ENCODE data around the gene NCS1.

NCS1 gene

GRCh38 chr9:130225071-130225470, 52.9 kb downstream of the NCS1 start:
- TF ChIP-seq, protein P1, sequence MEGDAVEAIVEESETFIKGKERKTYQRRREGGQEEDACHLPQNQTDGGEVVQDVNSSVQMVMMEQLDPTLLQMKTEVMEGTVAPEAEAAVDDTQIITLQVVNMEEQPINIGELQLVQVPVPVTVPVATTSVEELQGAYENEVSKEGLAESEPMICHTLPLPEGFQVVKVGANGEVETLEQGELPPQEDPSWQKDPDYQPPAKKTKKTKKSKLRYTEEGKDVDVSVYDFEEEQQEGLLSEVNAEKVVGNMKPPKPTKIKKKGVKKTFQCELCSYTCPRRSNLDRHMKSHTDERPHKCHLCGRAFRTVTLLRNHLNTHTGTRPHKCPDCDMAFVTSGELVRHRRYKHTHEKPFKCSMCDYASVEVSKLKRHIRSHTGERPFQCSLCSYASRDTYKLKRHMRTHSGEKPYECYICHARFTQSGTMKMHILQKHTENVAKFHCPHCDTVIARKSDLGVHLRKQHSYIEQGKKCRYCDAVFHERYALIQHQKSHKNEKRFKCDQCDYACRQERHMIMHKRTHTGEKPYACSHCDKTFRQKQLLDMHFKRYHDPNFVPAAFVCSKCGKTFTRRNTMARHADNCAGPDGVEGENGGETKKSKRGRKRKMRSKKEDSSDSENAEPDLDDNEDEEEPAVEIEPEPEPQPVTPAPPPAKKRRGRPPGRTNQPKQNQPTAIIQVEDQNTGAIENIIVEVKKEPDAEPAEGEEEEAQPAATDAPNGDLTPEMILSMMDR (IDR thresholded peaks at IDR 0.05): no peak

GRCh38 chr9:130225586-130225985, 53.4 kb downstream of the NCS1 start:
- Histone ChIP-seq H3K79me2 (no peaks in the 10 kb centered on the region), H3K9ac (no peak overlapping the region), H3K36me3 (ENCODE audit: control insufficient read depth, insufficient read depth, low read length) (no peaks in the 10 kb centered on the region), H3K27me3 (ENCODE audit: control insufficient read depth, insufficient read depth, low read length) (no peaks in the 10 kb centered on the region), H2AFZ (no peak overlapping the region), H3K4me2 (ENCODE audit: low read length) (no peak overlapping the region), H3K27ac (no peak overlapping the region), H3K4me1 (no peaks in the 10 kb centered on the region), H3K9me3 (ENCODE audit: control insufficient read depth, low read length) (peaks cover 2% of the 10 kb centered on the region), H3K4me3 (ENCODE audit: low read depth, low read length) (no peak overlapping the region)
- TF ChIP-seq, protein P1 (IDR thresholded peaks at IDR 0.05): no peak

More at GRCh38 chr9:130225071-130225470, 52.9 kb downstream of the NCS1 start:
- H3K9me3 ChIP-seq (ENCODE audit: control insufficient read depth, low read length): peaks cover 2% of the 10 kb centered on the region
- no peak overlapping the region for H3K27ac ChIP-seq
- no peak overlapping the region for H2AFZ ChIP-seq
- H3K36me3 ChIP-seq (ENCODE audit: control insufficient read depth, insufficient read depth, low read length): no peaks in the 10 kb centered on the region
- H3K4me2 ChIP-seq (ENCODE audit: low read length): no peak overlapping the region
- no peaks in the 10 kb centered on the region for H3K79me2 ChIP-seq
- H3K4me1 ChIP-seq: no peaks in the 10 kb centered on the region
- no peaks in the 10 kb centered on the region for H3K27me3 ChIP-seq (ENCODE audit: control insufficient read depth, insufficient read depth, low read length)
- no peak overlapping the region for H3K9ac ChIP-seq
- no peak overlapping the region for H3K4me3 ChIP-seq (ENCODE audit: low read depth, low read length)

DNA sequence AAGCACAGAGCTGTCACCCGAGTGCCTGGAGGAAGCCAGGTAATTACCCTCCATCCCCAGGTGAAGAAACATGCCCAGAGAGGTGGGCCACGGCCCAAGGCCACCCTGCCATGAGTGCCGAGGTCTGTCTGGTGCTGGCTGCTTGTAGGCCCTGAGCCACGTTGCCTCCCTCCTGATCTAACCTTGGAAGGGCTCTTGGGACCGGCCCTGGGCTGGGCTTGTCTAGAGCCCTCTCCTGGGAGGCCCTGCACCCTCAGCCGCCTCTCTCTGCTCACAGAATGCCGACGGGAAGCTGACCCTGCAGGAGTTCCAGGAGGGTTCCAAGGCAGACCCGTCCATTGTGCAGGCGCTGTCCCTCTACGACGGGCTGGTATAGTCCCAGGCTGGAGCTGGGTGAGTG, 53.9 kb downstream of the NCS1 start:
- TF ChIP-seq, protein P1 (IDR thresholded peaks at IDR 0.05): no peak
- H3K9me3 ChIP-seq (ENCODE audit: control insufficient read depth, low read length): peaks cover 2% of the 10 kb centered on the region
- H3K4me3 ChIP-seq (ENCODE audit: low read depth, low read length): no peak overlapping the region
- no peak overlapping the region for H3K9ac ChIP-seq
- H3K4me2 ChIP-seq (ENCODE audit: low read length): no peak overlapping the region
- H3K4me1 ChIP-seq: no peaks in the 10 kb centered on the region
- H3K36me3 ChIP-seq (ENCODE audit: control insufficient read depth, insufficient read depth, low read length): no peaks in the 10 kb centered on the region
- H3K79me2 ChIP-seq: no peaks in the 10 kb centered on the region
- no peak overlapping the region for H2AFZ ChIP-seq
- H3K27ac ChIP-seq: no peak overlapping the region
- no peaks in the 10 kb centered on the region for H3K27me3 ChIP-seq (ENCODE audit: control insufficient read depth, insufficient read depth, low read length)

DNA sequence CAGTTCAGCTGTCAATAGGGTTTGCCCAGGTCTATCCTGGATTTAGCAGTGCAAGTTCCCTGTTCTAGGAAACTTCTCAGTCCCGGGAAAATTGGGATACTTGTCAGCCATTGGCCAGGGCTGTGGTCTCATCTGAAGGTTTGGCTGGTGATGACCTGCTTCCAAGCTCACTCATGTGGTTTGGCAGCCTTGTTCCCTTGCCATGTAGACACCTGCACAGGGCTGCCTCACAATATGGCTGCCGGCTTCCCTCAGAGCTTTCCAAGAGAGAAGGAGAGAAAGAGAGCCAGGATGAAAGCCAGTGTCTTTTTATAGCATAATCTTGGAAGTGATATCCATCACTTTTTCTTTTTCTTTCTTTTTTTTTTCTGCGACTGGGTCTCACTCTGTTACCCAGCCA, 55.6 kb downstream of the NCS1 start:
- H3K36me3 ChIP-seq (ENCODE audit: control insufficient read depth, insufficient read depth, low read length): no peaks in the 10 kb centered on the region
- TF ChIP-seq, protein P1 (IDR thresholded peaks at IDR 0.05): no peak
- no peaks in the 10 kb centered on the region for H3K4me1 ChIP-seq
- no peaks in the 10 kb centered on the region for H3K27me3 ChIP-seq (ENCODE audit: control insufficient read depth, insufficient read depth, low read length)
- H3K27ac ChIP-seq: no peak overlapping the region
- no peak overlapping the region for H3K4me2 ChIP-seq (ENCODE audit: low read length)
- peaks cover 2% of the 10 kb centered on the region for H3K9me3 ChIP-seq (ENCODE audit: control insufficient read depth, low read length)
- H3K4me3 ChIP-seq (ENCODE audit: low read depth, low read length): no peak overlapping the region
- no peak overlapping the region for H2AFZ ChIP-seq
- H3K9ac ChIP-seq: no peak overlapping the region
- H3K79me2 ChIP-seq: no peaks in the 10 kb centered on the region

DNA sequence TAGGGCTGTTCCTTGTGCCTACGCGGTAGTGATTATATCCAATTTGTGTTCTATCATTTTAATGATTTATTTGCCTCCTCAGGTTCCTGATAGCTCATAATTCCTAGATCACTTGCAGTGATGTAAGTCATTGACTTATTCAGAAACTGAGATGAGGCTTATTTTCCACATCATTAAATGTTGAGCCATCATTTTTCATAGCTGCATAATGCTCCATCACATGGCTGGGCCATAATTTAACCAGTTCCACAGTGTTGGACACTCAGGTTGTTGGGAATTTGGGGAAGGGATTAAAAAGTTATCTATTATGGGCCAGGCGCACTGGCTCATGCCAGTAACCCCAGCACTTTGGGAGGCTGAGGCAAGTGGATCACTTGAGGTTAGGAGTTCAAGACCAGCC, 57.6 kb downstream of the NCS1 start:
- no peak overlapping the region for H3K4me2 ChIP-seq (ENCODE audit: low read length)
- no peaks in the 10 kb centered on the region for H3K4me1 ChIP-seq
- H2AFZ ChIP-seq: no peak overlapping the region
- no peak overlapping the region for H3K9ac ChIP-seq
- no peak overlapping the region for H3K4me3 ChIP-seq (ENCODE audit: low read depth, low read length)
- H3K79me2 ChIP-seq: no peaks in the 10 kb centered on the region
- TF ChIP-seq, protein P1 (IDR thresholded peaks at IDR 0.05): no peak
- no peak overlapping the region for H3K27ac ChIP-seq
- peaks cover 2% of the 10 kb centered on the region for H3K9me3 ChIP-seq (ENCODE audit: control insufficient read depth, low read length)
- no peaks in the 10 kb centered on the region for H3K27me3 ChIP-seq (ENCODE audit: control insufficient read depth, insufficient read depth, low read length)
- H3K36me3 ChIP-seq (ENCODE audit: control insufficient read depth, insufficient read depth, low read length): no peaks in the 10 kb centered on the region

All from parathyroid adenoma (tissue), 2 donors.